GM19438 (cell line): ENCODE measurements around the gene COG7.
"Not testable (repeated sequence)": the region's sequence is repeated elsewhere in the genome, so short reads cannot be mapped to it uniquely, and the experiment has no call there.

Experiments used
- ATAC-seq: cut with Tn5 transposase; IDR thresholded peaks from one replicate; pipeline ENCODE4 v1.9.1; 2021; ENCODE audit warnings: low read depth; ENCODE audit not compliant: unreplicated experiment

Gene COG7

GRCh38 chr16:23452572-23453337 is at the start of gene COG7:
Gene COG7, minus strand, starts transcription at chr16:23453189. Its CDS starts 195 bp downstream, at chr16:23452994.
- peak; percentile 79 for ATAC-seq

GRCh38 chr16:23502466-23502865 is 49.5 kb upstream of the COG7 start:
- ATAC-seq = no peak

GRCh38 chr16:23501291-23501690 is 48.3 kb upstream of the COG7 start:
- ATAC-seq = no peak

GRCh38 chr16:23500862-23501225 is 47.9 kb upstream of the COG7 start:
- no peak for ATAC-seq

- no peak for ATAC-seq
Measured at GRCh38 chr16:23500212-23500861, 47.3 kb upstream of the COG7 start.

- no peak for ATAC-seq
Measured at GRCh38 chr16:23499801-23500200, 46.8 kb upstream of the COG7 start.

- ATAC-seq = no peak
Measured at GRCh38 chr16:23498863-23499262, 45.9 kb upstream of the COG7 start.

GRCh38 chr16:23497543-23497868 is 44.5 kb upstream of the COG7 start:
- no peak for ATAC-seq

- no peak for ATAC-seq
Measured at GRCh38 chr16:23496821-23497542, 44.0 kb upstream of the COG7 start.

- ATAC-seq = no peak
Measured at GRCh38 chr16:23495671-23496070, 42.7 kb upstream of the COG7 start.

GRCh38 chr16:23494188-23494587 is 41.2 kb upstream of the COG7 start:
- ATAC-seq = no peak

- ATAC-seq = no peak
Measured at GRCh38 chr16:23491490-23492391, 38.8 kb upstream of the COG7 start.

GRCh38 chr16:23486480-23486879 is 33.5 kb upstream of the COG7 start:
- no peak for ATAC-seq

- ATAC-seq = no peak
Measured at GRCh38 chr16:23485841-23486240, 32.9 kb upstream of the COG7 start.

- no peak for ATAC-seq
Measured at GRCh38 chr16:23485257-23485614, 32.2 kb upstream of the COG7 start.

GRCh38 chr16:23484510-23485256 is 31.7 kb upstream of the COG7 start:
- ATAC-seq = no peak

- not testable (repeated sequence) for ATAC-seq
Measured at GRCh38 chr16:23483492-23483891, 30.5 kb upstream of the COG7 start.

GRCh38 chr16:23482778-23483177 is 29.8 kb upstream of the COG7 start:
- ATAC-seq = no peak

- ATAC-seq = no peak
Measured at GRCh38 chr16:23480257-23480656, 27.3 kb upstream of the COG7 start.

GRCh38 chr16:23479138-23479537 is 26.1 kb upstream of the COG7 start:
- ATAC-seq = no peak
